COLO668 (cell line): ENCODE results near the gene ISM1.

Experiments used
- DNase-seq: peaks from one replicate; lab custom pipeline; 2025; ENCODE audit not compliant: unreplicated experiment; lab: John Stamatoyannopoulos, UW

The ISM1 gene

GRCh38 chr20:13340088-13340487, 119.0 kb downstream of the ISM1 start:
- no peak for DNase-seq

GRCh38 chr20:13341737-13342393, 120.8 kb downstream of the ISM1 start:
- DNase-seq, result no peak

- DNase-seq, result no peak
Measured at GRCh38 chr20:13342469-13343242, 121.6 kb downstream of the ISM1 start.

- DNase-seq, result no peak
Measured at GRCh38 chr20:13344671-13345070, 123.6 kb downstream of the ISM1 start.

DNA sequence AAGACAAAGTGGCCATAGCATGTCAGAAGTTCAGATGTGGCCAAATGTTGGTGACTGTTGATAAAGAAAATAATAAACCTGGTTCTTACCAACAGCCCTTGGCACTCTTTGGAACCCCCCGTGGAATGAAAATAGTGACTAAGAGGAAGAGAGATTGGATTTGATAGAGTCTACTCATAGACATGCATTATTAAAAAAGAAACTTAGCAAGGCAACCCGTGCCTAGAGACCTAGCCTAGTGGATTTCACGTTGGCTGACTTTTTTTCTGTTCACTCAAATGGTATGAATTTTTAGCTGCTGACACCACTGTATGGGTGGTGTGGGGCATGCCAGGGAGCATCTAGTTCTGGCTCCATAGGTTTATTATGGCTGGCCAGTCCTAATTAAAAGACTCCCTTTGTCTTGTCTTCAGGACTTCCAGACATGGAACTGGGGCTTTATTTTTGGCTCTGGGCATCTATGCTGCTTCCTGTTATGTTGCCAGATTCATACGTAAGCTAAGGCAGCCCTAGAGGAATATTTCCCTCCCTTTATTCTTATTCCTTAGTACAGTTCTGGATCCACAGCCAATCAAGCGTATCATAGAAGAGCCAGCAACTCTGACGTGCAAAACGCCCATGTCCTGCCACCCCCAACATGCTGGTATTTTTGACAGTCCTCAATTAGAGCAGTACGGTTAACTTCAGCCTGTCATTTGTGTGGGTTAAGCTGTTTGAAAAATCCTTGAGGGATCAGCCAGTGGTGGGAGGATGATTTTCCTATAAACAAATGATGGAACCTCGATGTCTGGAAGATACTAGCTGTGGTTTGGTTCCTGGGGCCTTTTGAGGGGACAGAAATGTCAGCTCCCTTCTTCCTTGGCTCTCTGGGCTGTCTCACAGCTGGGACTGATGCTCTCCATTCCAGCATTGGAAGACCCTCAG, 127.5 kb downstream of the ISM1 start:
- DNase-seq, result no peak

DNA sequence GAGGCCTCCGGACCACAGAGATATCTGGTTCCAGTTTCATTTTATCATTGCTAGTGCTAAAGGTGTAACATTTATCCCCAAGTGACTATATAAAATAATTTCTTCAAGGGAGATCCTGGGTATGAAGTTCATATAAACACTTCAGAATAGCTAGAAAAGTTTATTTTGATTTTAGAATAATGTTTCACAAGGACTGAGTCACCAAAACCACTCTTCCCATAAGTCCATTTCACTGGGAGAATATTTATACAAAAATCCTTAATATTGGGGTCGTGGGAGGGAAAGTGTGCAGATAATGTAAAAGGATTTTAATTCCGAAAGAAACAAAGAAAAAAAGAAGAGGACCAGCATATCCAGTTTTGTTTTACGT, 128.1 kb downstream of the ISM1 start:
- DNase-seq, result no peak
